ENCODE measurements around the gene CZIB. TPM values are rescaled to one million over a fixed set of nuclear protein-coding genes. Genes with fewer than 3 reads are reported as not detected.

The CZIB gene
- 10 to 100 TPM; 53.9 to 69.4 (median 65.2) TPM for total RNA-seq

DNA sequence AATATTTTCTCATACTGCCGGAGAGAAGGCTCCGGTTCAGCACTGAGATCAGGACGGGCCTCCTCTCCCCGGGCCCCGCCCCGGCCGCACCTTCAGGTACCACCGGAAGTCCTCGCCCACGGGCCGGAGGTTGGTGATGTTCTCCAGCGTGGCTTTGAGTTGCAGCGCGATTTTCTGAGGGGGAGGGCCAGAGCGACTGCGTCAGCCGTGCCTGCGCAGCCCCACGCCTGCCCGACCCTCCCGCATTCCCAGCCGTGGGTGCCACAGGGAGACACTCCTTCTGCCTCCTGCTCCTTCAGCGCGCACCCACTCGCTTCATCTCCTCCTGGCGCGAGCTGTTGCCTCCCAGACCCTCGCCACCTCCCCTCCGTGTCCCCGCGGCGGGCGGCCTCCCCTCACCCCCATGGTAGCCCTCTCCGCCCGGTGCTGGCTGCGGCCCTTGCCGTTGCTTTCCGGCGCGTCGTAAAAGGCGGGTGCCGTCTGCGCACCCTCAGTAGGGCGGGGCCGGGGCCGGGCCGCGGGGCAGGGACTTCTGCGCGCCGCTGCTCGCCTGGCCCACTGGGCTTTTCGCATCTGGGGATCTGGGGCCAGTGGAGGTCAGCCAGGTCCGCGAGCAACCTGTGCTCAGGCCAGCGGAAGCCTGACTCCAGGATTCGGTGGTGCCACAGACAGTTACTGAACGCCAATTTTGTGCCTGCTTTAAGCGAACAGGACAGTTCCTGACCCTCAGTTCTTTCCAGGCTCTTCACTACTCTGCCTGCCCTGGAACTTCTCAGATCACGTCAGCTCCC is at the start of gene CZIB:
TSS of gene CZIB (minus strand) at position 464 of the 791 bp plus-strand sequence. CDS start at position 405, 59 bp downstream.
- TF ChIP-seq, protein P1, sequence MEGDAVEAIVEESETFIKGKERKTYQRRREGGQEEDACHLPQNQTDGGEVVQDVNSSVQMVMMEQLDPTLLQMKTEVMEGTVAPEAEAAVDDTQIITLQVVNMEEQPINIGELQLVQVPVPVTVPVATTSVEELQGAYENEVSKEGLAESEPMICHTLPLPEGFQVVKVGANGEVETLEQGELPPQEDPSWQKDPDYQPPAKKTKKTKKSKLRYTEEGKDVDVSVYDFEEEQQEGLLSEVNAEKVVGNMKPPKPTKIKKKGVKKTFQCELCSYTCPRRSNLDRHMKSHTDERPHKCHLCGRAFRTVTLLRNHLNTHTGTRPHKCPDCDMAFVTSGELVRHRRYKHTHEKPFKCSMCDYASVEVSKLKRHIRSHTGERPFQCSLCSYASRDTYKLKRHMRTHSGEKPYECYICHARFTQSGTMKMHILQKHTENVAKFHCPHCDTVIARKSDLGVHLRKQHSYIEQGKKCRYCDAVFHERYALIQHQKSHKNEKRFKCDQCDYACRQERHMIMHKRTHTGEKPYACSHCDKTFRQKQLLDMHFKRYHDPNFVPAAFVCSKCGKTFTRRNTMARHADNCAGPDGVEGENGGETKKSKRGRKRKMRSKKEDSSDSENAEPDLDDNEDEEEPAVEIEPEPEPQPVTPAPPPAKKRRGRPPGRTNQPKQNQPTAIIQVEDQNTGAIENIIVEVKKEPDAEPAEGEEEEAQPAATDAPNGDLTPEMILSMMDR (IDR thresholded peaks at IDR 0.05; ENCODE audit: low read depth): no peak

DNA sequence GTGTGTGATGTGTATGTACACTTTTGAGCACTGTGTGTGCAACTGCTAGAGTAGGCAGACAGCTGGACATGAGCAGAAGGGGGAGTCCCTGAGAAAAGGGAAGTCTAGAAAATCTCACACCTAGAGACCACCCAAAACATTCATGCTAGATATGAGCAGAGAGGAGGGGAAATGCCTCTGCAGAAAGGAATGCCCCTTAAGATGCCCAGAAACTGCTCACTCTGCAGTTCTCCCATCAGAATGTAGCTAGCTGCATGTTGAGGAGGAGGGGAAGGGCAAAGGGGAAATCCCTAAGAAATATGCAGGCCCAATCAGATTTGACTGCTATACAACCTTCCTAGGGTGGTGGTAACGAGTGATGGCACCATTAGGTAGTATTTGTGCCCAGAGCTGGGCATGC is 49.7 kb upstream of the CZIB start:
- TF ChIP-seq, protein P1 (IDR thresholded peaks at IDR 0.05; ENCODE audit: low read depth): no peak

DNA sequence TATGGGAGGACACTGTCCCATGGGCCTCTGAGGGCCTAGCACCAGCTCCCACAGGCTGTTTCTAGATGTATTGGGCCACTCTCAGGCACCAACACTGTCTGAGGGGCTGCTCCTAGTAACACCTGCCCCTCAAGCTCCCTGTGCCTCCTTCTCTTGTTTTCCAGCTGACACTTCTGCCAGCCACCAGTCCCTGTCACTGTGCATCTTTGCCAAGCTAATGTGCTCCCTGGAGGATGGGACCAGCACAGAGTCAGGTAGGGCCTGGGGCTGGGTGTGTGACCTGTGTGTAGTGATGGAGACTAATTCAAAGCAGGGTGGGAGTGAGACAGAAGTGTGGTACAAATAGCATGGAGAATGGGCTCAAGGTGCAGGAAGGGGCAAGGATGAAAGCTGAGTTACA is 47.3 kb upstream of the CZIB start:
- TF ChIP-seq, protein P1 (IDR thresholded peaks at IDR 0.05; ENCODE audit: low read depth): no peak

DNA sequence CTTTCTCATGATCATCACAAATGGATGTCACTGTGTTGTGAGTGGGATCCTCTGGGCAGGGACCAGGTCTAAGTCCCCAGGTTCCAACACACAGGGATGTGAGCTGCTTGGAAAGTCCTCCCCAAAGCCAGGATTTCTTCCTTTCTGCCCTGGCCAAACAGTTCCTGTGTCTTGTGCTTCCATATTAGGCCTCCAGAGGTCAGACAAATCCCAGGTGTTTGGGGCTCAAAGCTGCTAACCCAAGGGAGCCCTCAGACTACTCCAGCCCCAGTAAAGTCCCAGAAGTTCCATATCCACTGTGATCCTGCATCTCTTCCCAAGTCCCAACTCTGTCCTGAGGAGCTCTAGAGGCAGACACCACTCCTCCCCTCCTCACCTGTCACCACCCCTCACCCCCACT is 45.6 kb upstream of the CZIB start:
- TF ChIP-seq, protein P1 (IDR thresholded peaks at IDR 0.05; ENCODE audit: low read depth): no peak

DNA sequence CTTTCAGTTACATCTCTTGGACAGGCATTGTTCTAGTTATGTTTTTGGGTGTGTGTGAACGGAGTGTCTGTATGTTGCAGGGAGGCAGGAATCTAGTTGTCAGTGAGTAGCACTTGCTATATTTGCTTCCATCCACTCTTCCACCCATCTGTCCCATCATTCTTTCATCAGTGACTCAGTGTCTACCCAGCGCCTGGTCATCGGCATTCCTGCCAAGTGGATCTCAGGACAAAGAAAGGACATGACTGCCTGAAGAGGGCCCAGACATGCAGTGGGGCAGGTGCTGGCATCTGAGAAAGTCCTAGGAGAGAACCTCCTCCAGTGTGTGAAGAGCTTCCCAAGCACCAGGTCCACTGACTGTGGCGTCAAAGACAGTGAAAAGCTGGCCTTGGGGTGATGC is 45.1 kb upstream of the CZIB start:
- TF ChIP-seq, protein P1 (IDR thresholded peaks at IDR 0.05; ENCODE audit: low read depth): no peak

DNA sequence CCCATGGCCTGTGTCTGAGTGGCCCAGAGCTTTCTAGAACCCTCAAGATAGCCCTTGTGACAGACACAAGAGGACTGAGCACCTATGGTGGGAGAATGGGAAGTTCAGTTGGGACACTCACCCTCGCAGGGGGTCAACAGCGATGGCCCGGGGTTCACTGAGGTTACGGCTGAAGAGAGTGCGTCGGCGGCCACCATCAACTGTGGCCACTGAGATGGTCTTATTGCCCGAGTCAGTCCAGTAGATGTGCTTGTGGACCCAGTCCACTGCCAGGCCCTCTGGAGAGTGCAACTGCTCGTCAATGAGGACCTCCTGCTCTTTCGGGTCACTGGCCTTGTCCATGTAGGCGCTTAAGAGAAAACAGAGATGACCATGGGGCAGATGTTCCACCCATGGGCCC is 43.6 kb upstream of the CZIB start:
- TF ChIP-seq, protein P1 (IDR thresholded peaks at IDR 0.05; ENCODE audit: low read depth): no peak

DNA sequence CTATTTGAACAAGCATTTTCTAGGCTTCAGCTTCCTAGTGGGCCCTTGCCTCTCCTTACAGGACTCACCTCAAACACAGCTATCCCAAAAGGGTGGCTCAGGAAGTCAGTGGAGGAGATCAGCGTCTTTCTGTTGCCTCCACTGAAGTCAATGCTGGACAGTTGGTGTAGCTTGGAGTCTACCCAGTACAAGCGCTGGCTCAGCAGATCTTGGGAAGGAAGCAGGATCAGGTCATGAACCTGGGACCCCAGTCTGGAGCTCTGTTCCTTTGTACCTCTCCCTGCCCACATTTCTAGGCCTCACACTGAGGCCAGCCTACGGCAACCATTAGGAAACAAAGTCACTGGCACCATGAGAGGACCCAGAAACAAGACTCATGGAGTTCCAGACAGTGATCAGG is 41.6 kb upstream of the CZIB start:
- TF ChIP-seq, protein P1 (IDR thresholded peaks at IDR 0.05; ENCODE audit: low read depth): no peak

All from subcutaneous adipose tissue (tissue), 4 donors.